NCI-H1092 treated with DMSO at 0.1 percent for 48 hours (cell line): ENCODE measurements around the gene IRX1.

Experiments used
- DNase-seq: peaks from one replicate; lab custom pipeline; 2025; lab: John Stamatoyannopoulos, UW

IRX1 gene

DNA sequence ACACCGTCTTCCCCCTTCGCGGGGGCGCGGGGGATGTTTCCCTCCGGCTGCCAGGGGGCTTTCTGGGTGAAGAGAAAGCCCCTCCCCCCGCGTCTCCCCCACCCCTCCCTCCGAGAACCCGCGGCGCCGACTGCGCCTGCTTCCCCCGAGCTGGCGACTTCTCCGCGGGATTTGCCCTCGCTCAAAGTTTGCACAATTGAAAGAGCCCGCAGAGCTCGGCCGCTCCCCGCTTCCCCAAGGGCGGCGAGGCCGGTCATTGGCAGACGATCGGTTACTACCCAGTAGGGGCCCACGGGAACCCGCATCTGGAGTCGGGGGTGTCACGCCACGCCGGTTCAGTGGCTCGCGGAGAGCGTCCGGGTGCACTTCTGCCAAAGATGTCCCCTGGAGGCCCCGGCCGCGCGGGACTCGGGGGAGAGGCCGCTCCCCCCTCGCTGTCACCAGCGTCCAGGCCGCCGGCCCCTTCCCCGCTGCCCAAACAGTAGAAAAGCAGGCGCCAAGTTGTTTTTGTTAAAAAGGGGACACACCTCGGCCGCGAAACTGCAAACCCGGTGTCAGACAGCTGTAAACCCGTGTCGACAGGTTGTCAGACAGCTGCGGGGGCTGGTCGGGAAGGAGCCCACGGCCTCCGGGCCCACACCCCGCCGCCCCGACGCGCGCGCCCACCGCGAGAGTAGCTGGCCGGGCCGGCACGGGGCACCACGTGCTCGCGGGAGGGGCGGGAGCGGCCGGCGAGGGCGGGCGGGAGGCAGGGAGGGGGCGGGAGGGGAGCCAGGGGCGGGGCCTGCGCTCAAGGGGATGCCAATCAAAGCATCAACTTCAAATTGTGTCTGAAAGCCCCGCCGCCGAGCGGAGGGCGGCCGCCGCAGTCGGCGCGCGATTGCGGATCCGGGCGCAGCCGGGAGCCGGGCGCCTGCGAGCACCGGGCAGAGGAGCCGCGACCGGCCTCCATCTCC is at the start of gene IRX1:
TSS of gene IRX1 (plus strand) at position 827 of the 956 bp plus-strand sequence. CDS start 274 bp downstream, outside the sequence.
- peak; percentile 43 for DNase-seq

DNA sequence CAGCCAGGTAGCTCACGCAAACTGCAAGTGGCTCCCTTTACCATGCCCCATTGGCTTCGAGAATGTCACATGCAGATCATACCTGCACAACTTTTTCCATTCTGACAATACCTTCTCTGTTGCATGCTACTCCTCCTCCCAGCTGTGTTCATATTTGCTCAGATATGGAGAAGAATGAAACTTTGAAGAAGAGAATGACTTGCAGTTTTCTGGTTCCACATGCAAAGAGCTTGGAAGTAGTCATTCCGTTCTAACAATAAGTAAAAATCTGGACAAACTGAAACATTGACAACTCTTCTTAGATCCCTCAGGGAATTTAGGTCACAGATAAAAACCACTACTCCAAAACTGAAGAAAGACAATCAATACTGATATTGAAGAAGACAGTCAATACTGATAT is 49.6 kb upstream of the IRX1 start:
- DNase-seq: no peak

- DNase-seq: no peak
Observed at GRCh38 chr5:3564116-3564515, 31.5 kb upstream of the IRX1 start.

DNA sequence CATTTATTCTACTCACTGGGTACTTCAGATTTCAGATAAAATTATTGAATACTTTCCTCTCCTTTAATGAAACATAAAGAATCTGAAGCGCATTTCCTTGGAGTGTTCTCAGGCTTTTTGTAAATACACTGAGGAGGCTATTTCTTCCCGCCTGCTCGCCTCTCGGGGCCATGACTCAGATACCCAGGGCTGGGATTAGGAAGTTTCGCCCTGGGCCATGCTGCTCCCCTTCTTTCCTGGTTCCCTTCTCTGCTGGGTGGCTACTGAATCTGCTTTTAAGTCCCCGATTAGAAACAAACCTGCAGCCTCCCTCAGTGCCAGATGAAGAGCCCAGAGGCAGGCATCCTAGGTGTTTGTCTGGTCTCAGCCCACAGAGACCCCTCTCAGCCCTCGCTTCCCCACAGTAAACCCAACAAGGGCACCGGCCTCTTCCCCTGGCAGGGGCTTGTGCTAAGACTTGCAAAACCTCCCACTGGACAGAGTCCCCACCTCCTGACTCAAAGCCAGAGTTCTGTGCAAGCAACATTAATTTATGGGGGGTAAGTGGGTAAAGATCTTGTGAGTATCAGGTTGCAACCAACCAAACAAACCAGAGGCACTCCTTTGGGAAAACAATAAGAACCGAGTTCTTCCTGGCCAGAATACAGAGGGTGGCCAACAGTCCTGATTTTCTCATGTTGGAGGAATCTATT is 30.7 kb upstream of the IRX1 start:
- DNase-seq: no peak

- DNase-seq: peak; percentile 39
Observed at GRCh38 chr5:3584724-3585531, 10.7 kb upstream of the IRX1 start.

DNA sequence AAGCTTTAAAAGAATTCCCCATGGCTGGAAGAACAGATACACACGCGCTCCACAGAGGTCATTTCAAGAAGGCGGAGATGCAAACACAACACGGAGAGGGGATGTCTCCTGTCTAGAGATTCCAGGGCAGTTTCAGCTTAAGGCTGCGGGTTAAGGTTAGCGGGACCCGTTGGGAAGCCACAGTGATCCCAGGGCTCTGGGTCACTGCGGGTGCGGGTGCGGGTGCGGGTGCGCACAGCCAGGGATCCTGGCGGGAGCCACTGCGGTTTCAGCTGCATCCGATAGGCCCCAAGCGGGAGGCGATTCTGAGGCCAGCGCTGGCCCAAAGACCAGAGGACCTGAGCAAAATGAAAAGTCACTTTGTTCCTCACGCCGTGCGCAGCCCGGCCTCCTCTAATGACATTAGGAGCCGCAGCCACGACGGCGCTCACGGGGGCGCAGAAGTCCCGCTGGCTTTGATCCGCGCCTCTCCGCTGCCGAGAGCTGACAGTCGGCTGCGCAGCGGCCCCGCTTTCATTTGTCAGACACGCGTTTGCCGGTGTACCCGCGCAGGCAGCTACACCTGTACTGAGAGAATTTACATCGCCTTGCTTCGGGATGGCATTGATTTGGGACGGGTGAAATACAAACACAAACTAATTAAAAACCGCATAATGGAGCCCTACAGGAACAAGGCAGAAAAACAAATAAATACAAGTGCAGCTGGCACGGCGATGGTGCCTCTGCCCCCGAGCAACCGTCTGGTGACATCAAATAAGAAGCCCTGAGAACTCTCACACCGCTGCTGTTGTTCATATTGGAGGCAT is 5.3 kb upstream of the IRX1 start:
- peak; percentile 45 for DNase-seq

GRCh38 chr5:3590967-3591900 is 4.4 kb upstream of the IRX1 start:
- no peak for DNase-seq

- no peak for DNase-seq
Observed at GRCh38 chr5:3592298-3592697, 3.3 kb upstream of the IRX1 start.

DNA sequence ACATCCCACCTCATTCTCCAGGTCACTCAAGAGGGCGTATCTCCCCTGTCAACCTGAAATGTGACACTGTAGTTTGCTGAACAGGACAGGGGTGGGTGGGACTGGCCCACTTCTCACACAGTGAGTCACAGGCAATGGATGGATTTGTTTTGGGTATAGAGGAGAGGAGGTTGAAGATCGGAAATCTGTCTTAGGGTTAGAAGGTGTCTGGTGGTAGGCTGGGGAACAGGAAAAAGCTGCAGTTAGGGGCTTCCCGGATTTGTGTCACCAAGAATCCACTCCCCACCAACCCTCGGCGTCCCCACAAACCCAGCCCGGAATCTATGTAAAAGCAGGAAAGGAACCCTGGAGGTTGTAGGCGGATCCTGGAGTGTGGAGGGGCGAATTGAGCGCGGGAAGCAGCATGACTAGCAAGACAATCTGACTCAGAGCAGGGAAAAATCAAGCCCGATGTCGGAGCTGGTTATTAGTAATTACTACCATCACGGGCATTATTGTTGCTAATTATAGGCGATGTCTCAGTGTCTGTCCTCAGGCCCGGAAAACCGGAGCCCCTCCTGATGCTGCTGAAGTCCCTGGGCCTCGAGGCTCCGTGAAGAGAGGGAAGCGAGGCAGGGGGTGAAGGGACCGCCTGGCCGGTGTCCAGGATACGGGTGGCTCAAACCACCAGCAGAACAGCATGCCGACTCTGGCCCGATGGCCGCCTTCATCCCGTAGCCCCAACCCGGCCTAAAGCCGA is 1.7 kb upstream of the IRX1 start:
- no peak for DNase-seq

DNA sequence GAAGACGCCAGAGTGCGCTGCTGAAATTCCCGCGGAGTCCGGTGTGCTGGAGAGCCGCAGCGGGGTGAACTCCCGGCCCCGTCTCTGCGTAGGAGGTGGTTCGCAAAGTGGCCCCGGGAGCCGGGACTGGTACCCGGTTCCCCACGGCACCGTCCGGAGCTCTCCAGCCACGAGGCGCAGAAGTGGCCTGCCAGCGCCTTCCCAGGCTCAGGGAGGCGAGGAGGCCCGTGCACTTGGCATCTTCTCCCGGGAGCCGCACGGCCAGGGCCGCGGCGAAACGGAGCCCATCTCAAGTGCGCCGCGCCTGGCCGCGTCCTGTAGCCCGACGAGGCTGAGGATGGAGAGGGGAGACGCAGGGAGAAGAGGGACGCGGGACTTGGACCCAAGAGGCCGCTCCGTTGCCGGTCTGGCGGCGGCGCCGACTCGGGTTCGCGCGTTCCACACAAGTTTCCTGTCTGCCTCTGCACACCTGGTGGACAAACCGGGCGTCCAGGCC is 1.1 kb upstream of the IRX1 start:
- peak; percentile 33 for DNase-seq

GRCh38 chr5:3596261-3596825 is 711 bp downstream of the IRX1 start:
- DNase-seq: no peak

GRCh38 chr5:3596857-3597166 is 1.2 kb downstream of the IRX1 start:
- DNase-seq: no peak

DNA sequence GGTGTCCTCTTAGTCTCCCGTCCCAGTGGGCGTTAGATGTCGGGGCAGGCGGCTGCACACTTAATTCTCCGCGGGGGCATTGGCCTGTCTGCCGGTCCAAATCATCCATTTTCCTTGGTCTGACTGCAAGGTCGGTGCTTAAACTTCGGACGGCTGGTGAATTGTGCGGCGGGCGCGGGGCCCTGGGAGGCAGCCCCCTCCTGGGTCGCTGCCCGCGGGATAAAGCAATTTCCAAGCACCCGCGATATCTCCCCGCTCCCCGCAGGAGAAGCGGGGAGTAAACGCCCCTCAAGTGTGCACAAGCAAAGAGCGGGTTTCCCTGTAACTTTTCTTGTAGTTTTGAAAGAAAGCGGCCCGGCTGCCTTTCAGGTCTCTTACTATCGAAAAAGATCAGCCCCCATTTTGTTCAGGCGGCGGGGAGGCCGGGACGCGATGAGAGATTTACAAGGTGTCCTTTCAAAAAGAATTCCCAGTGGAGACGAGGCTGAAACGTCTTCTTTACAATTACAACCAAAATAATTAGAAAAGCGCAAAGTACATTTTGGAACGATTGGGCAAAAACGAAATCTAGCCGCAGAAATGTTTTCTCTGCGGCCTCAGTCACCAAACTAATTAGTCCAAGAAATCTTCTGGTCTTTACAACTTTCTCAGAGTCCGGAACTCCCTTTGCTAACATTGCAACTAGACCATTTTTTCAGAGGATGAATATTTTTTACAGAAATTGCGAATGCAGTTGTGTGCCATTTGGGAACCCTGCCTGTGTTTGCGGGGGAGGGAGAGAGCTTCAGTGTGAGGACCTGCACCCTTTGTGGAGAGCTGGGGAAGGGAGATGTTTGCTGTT is 1.8 kb downstream of the IRX1 start:
- DNase-seq: no peak

DNA sequence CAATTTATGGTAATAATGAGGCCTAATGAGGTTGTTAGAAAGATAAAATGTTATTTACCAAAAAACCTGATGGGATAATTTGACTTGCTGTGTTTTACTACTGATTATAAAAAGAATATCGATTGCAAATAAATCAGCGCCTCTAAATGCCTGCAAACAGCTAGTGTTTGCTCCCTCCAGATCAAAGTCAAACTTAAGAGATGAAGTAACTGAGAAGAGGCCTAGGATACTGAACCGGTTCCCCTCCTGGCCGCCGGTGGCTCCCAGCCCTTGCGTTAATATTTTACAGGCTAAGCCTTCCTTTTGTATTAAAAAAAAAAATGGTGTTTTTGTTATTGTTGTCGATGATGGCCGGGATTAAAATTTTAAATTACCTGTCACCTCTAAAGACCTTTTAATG is 2.6 kb downstream of the IRX1 start:
- no peak for DNase-seq

GRCh38 chr5:3598769-3599211 is 3.2 kb downstream of the IRX1 start:
- DNase-seq: no peak

DNA sequence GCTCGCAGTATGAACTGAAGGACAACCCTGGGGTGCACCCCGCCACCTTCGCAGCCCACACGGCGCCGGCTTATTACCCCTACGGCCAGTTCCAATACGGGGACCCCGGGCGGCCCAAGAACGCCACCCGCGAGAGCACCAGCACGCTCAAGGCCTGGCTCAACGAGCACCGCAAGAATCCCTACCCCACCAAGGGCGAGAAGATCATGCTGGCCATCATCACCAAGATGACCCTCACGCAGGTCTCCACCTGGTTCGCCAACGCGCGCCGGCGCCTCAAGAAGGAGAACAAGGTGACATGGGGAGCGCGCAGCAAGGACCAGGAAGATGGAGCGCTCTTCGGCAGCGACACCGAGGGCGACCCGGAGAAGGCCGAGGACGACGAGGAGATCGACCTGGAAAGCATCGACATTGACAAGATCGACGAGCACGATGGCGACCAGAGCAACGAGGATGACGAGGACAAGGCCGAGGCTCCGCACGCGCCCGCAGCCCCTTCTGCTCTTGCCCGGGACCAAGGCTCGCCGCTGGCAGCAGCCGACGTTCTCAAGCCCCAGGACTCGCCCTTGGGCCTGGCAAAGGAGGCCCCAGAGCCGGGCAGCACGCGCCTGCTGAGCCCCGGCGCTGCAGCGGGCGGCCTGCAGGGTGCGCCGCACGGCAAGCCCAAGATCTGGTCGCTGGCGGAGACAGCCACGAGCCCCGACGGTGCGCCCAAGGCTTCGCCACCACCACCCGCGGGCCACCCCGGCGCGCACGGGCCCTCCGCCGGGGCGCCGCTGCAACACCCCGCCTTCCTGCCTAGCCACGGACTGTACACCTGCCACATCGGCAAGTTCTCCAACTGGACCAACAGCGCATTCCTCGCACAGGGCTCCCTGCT is 3.8 kb downstream of the IRX1 start:
- DNase-seq: no peak
